Large intestine (tissue), 3 donors: ENCODE measurements around the gene ULK4. TPM values are rescaled to one million over a fixed set of nuclear protein-coding genes. Genes with fewer than 3 reads are reported as not detected.

Source experiments
- DNase-seq, 2 donors: peaks; one replicate each; pipeline versions ENCODE4 v3.0.0 to v3.0.0-alpha.2; 2013
- H3K27ac ChIP-seq: one replicate; pipeline ENCODE4 v1.5.1; 2013; ENCODE audit warnings: low read length
- H3K27me3 ChIP-seq: 2 replicates; pipeline ENCODE4 v1.6.1; 2013; ENCODE audit warnings: low read length; ENCODE audit not compliant: control insufficient read depth, insufficient read depth
- H3K36me3 ChIP-seq: 2 replicates; pipeline ENCODE4 v1.6.1; 2013; ENCODE audit warnings: low read length; ENCODE audit not compliant: control insufficient read depth, insufficient read depth
- H3K4me1 ChIP-seq: one replicate; pipeline ENCODE4 v1.6.1; 2013; ENCODE audit warnings: low read length; ENCODE audit not compliant: control insufficient read depth, insufficient read depth
- H3K4me3 ChIP-seq: one replicate; pipeline ENCODE4 v1.5.1; 2013; ENCODE audit warnings: low read length
- H3K9me3 ChIP-seq: one replicate; pipeline ENCODE4 v1.6.1; 2013; ENCODE audit warnings: mild to moderate bottlenecking, low read depth, low read length, moderate library complexity; ENCODE audit not compliant: control insufficient read depth
- WGBS: methylation state at CpG from one replicate; pipeline ENCODE4 v1.1.5; 2013; ENCODE audit warnings: low lambda C conversion rate; ENCODE audit not compliant: insufficient coverage; 5-methylcytosine and 5-hydroxymethylcytosine counted together
- polyA plus RNA-seq: library from polyadenylated mRNA; unstranded; fragments of 120-200 nt; gene quantifications from one replicate; pipeline ENCODE4 v1.2.1, GENCODE V29; 2013

Gene ULK4
- polyA plus RNA-seq, 1 donor, result 2.1 TPM

DNA sequence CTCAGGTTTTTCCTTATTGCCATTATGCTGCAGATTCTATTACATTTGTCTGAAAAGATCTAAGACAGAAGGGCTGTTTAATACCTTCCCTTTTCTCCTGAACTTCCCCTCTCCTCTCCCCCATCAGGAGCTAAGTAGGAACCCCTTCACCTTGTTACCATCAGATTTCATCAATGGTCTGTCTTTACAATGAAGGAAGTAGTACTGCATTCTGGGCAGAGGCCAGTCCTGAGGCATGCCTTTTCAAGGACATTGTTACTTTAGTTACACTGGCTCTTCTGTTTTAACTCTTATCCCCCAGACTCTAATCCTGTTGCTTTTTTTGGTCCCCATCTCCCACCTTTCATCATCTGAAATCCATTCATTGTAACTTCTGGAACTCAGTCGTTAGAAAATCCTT is 754.5 kb downstream of the ULK4 start:
- Histone ChIP-seq H3K36me3 (peaks cover 8% of the 10 kb centered on the region), H3K9me3 (no peaks in the 10 kb centered on the region), H3K27me3 (no peaks in the 10 kb centered on the region), H3K4me3 (no peak overlapping the region), H3K27ac (no peak overlapping the region), H3K4me1 (peaks cover 26% of the 10 kb centered on the region)
- WGBS, result 71% methylated on average over 1 of the region's 1 CpG
- no peak for DNase-seq

- H3K4me1 ChIP-seq, result peaks cover 28% of the 10 kb centered on the region
These were observed 756.3 kb downstream of the ULK4 start for GRCh38 chr3:41205591-41205990.

GRCh38 chr3:41204369-41204768 is 757.5 kb downstream of the ULK4 start:
- no peaks in the 10 kb centered on the region for H3K36me3 ChIP-seq
- DNase-seq, result no peak
- H3K27ac ChIP-seq, result no peak overlapping the region
- no peaks in the 10 kb centered on the region for H3K9me3 ChIP-seq
- peaks cover 28% of the 10 kb centered on the region for H3K4me1 ChIP-seq
- no CpG with 5 or more reads among the region's 1 CpG for WGBS
- H3K4me3 ChIP-seq, result no peak overlapping the region
- H3K27me3 ChIP-seq, result no peaks in the 10 kb centered on the region

More at GRCh38 chr3:41205591-41205990, 756.3 kb downstream of the ULK4 start:
- Histone ChIP-seq H3K27me3 (no peaks in the 10 kb centered on the region), H3K9me3 (no peaks in the 10 kb centered on the region), H3K36me3 (no peaks in the 10 kb centered on the region), H3K4me3 (no peak overlapping the region), H3K27ac (no peak overlapping the region)
- no peak for DNase-seq
- WGBS, result 78% methylated on average over 3 of the region's 9 CpGs

- Histone ChIP-seq H3K4me1 (peaks cover 22% of the 10 kb centered on the region), H3K9me3 (no peaks in the 10 kb centered on the region), H3K4me3 (peak overlapping the region; percentile 98), H3K27me3 (no peaks in the 10 kb centered on the region), H3K36me3 (no peaks in the 10 kb centered on the region), H3K27ac (peak overlapping the region; percentile 99)
- peak; percentile 20 to 54 for DNase-seq
These were observed 759.0 kb downstream of the ULK4 start for GRCh38 chr3:41202834-41203345.

- 60% methylated on average over 1 of the region's 5 CpGs for WGBS
- Histone ChIP-seq H3K27me3 (no peaks in the 10 kb centered on the region), H3K27ac (peak overlapping the region; percentile 99), H3K36me3 (no peaks in the 10 kb centered on the region), H3K4me3 (peak overlapping the region; percentile 98), H3K9me3 (no peaks in the 10 kb centered on the region), H3K4me1 (peaks cover 19% of the 10 kb centered on the region)
- no peak for DNase-seq
These were observed 759.6 kb downstream of the ULK4 start for GRCh38 chr3:41202075-41202833.

DNA sequence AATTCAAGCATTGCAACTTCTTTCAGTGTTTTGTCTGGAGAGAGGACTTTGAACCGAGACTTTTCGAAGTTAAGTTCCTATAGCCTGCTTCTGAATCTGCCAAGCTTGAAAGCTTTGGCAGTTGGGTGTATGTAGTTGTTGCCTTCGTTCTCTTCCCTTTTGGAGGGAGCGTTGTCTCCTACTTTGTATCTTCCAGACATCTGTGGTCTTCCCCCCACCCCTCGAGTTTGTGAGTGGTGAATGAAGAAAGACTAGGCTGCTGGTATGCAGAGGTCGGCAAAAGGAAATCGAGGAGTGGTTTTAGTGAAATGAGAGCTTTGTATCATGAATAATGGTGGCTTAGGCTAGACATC is 761.3 kb downstream of the ULK4 start:
- no peaks in the 10 kb centered on the region for H3K27me3 ChIP-seq
- H3K9me3 ChIP-seq, result no peaks in the 10 kb centered on the region
- 0% methylated on average over 3 of the region's 7 CpGs for WGBS
- H3K4me1 ChIP-seq, result peaks cover 9% of the 10 kb centered on the region
- peak overlapping the region; percentile 98 for H3K4me3 ChIP-seq
- H3K36me3 ChIP-seq, result no peaks in the 10 kb centered on the region
- DNase-seq, result peak; percentile 34 to 77
- peak overlapping the region; percentile 99 for H3K27ac ChIP-seq

GRCh38 chr3:41199866-41200668 is 761.8 kb downstream of the ULK4 start:
- H3K4me3 ChIP-seq, result peak overlapping the region; percentile 98
- peak overlapping the region; percentile 99 for H3K27ac ChIP-seq
- no peaks in the 10 kb centered on the region for H3K9me3 ChIP-seq
- 4% methylated on average over 4 of the region's 40 CpGs for WGBS
- H3K27me3 ChIP-seq, result no peaks in the 10 kb centered on the region
- no peaks in the 10 kb centered on the region for H3K36me3 ChIP-seq
- DNase-seq, result peak; percentile 32 to 71
- peaks cover 9% of the 10 kb centered on the region for H3K4me1 ChIP-seq

DNA sequence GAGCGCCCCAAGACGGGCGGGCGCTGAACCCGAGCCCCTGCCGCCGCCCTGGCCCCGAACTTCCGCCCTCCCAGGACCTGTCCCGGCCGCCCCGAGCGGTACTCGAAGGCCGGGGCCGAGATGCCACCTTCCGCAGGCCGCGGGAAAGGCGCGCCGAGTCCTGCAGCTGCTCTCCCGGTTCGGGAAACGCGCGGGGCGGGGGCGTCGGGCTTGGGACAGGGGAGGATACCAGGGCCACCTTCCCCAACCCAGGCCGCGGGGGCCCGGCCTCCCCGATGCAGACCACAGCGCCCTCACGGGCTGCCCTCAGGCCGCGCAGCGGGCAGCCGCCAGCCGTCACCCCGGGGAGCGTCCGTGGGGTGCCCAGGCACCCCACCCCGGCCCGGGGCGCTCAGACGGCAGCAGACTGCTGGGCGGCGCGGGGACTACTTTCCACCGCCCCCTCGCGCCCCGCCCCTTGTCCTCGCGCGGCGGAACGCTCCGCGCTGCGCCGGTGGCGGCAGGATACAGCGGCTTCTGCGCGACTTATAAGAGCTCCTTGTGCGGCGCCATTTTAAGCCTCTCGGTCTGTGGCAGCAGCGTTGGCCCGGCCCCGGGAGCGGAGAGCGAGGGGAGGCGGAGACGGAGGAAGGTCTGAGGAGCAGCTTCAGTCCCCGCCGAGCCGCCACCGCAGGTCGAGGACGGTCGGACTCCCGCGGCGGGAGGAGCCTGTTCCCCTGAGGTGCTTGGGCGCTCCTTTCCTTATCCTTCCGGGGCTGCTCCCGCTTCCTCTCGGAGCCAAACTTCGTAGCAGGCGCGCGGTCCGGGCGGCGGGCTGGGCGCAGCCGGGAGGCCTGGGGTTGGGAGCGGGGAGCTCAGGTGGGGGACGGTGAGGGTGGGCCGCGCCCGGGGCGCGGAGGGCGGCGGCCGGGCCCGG is 762.7 kb downstream of the ULK4 start, which contains the start of gene CTNNB1:
TSS of gene CTNNB1 (plus strand) at position 556 of the 916 bp plus-strand sequence. CDS start 24,564 bp downstream, outside the sequence.
- no peaks in the 10 kb centered on the region for H3K36me3 ChIP-seq
- no peaks in the 10 kb centered on the region for H3K27me3 ChIP-seq
- no CpG with 5 or more reads among the region's 112 CpGs for WGBS
- no peaks in the 10 kb centered on the region for H3K9me3 ChIP-seq
- peaks cover 7% of the 10 kb centered on the region for H3K4me1 ChIP-seq
- H3K27ac ChIP-seq, result peak within 1 kb of the TSS; percentile 99
- peak within 1 kb of the TSS; percentile 98 for H3K4me3 ChIP-seq
- peak; percentile 94 to 98 for DNase-seq

DNA sequence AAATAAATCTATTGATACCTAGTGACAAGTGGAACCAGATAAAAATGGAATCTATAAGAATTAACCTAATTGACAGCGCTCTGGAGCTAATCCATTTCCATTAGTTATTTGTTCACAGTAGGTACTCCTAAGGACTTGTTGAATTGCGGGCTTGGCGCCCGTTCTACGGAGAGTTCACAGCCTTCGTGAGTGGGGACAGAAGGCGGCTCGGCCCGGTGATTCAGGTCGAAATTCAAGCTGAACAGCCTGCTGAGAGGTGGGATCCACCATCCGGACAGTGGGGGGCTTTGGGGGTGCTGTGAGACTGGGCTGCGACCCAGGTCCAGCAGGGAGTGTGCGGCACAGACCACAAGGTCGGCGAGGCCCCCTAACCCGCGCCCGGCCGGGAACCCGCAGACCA is 763.4 kb downstream of the ULK4 start:
- Histone ChIP-seq H3K9me3 (no peaks in the 10 kb centered on the region), H3K36me3 (no peaks in the 10 kb centered on the region), H3K27me3 (no peaks in the 10 kb centered on the region), H3K4me3 (peak overlapping the region; percentile 98), H3K4me1 (peaks cover 2% of the 10 kb centered on the region), H3K27ac (peak overlapping the region; percentile 99)
- no peak for DNase-seq
- WGBS, result no CpG with 5 or more reads among the region's 20 CpGs

DNA sequence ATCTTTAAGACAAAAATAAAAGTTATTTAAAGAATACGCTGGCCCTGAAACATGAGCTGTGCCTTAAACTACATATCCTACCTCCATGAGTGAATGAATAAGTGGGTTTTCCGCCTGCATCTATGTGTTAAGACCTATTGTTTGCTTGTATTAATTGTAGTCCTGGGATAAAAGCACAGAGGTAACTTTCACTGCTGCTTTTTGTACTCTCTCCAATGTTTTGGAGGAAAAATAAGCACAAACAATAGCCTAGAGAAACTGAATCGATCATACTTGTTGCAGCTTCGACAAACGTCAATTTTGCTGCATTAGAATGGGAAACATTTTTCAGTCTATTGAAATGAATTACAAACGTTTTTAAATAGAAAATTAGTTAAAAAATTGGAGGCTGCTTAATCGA is 763.9 kb downstream of the ULK4 start:
- Histone ChIP-seq H3K9me3 (no peaks in the 10 kb centered on the region), H3K4me1 (peaks cover 2% of the 10 kb centered on the region), H3K36me3 (no peaks in the 10 kb centered on the region), H3K27ac (no peak overlapping the region), H3K27me3 (no peaks in the 10 kb centered on the region), H3K4me3 (no peak overlapping the region)
- WGBS, result 80% methylated on average over 5 of the region's 7 CpGs
- no peak for DNase-seq
